Pancreas (tissue), 10 donors: ENCODE measurements around the gene CPN1. TPM values are rescaled to one million over a fixed set of nuclear protein-coding genes. Genes with fewer than 3 reads are reported as not detected.

Experiments
- ATAC-seq, 4 donors: fragments of 200-7000 bp; cut with Tn5 transposase; one replicate each; pipeline versions ENCODE4 v1.8.0 to v1.9.1; 2020; ENCODE audit warnings: mild to moderate bottlenecking in 4 of 4, moderate library complexity in 4 of 4
- DNase-seq, 6 donors: peaks; one replicate each; pipeline ENCODE4 v3.0.0-alpha.2; 2020
- FAIRE-seq: peaks from 2 replicates; lab custom pipeline; 2012; peaks lifted over from hg19 to GRCh38; lab: Jason Lieb, UNC
- H3K27ac ChIP-seq, 4 donors: fragments of 200-600 bp; sonication (generic); 1 replicate in 3 of 4; 2 replicates in 1 of 4; pipeline versions ENCODE4 v1.5.0 to v1.8.0; 2020
- H3K27me3 ChIP-seq, 4 donors: fragments of 200-600 bp; one replicate each; pipeline ENCODE4 v1.8.0; 2021
- H3K36me3 ChIP-seq, 3 donors: fragments of 200-600 bp; sonication (generic) in 1 of 3; one replicate each; pipeline versions ENCODE4 v1.5.0 to v1.8.0; 2020 to 2021
- H3K4me1 ChIP-seq, 3 donors: fragments of 200-600 bp; one replicate each; pipeline ENCODE4 v1.8.0; 2021
- H3K4me3 ChIP-seq, 4 donors: fragments of 200-600 bp; sonication (generic) in 2 of 4; one replicate each; pipeline versions ENCODE4 v1.5.0 to v1.8.0; 2020 to 2021
- H3K9me3 ChIP-seq, 4 donors: fragments of 200-600 bp; one replicate each; pipeline ENCODE4 v1.8.0; 2021
- WGBS, 2 donors: extraction: QIAGEN DNeasy Blood & Tissue Kit; methylation state at CpG; one replicate each; pipeline ENCODE4 v1.1.7; 2013; 5-methylcytosine and 5-hydroxymethylcytosine counted together
- intact Hi-C, 3 donors: fragments of 100-400 bp; cut with DNase I; formaldehyde crosslinking; loops; one replicate each; pipeline versions ENCODE4 v1.11.1 to v1.14.2; 2022
- polyA plus RNA-seq, 2 donors: library from polyadenylated mRNA; stranded (reverse); fragments of 200-250 nt; gene quantifications; one replicate each; pipeline ENCODE4 v1.2.3, GENCODE V29; 2013
- total RNA-seq, 6 donors: library from RNA; stranded (reverse); fragmentation: NEBNext Ultra II Directional in 4 of 6; extraction: Animal tissue kit (Norgen Biotek cat#: 25700) in 4 of 6; gene quantifications; one replicate each; pipeline versions ENCODE4 v1.2.1 to v1.2.4, GENCODE V29; 2021 to 2023
- TF ChIP-seq, protein P1 (sequence below), 4 donors: fragments of 200-600 bp; sonication (generic) in 3 of 4; IDR thresholded peaks; one replicate each; pipeline versions ENCODE4 v1.5.0 to v1.8.0; 2021; ENCODE audit warnings: antibody characterized with exemption in 4 of 4
- donor health status: healthy with polysubstance abuse.
- donor health status: DM: no; HTN: no; CAD: no; lungs with moderate emphysema.
- donor health status: DM: no; HTN: no; CAD: no.
- donor health status: control.
- donor health status: control.
- donor health status: Bipolar disorder and iron deficiency.
- donor health status: DM: yes; HTN: yes; CAD: no.
- donor health status: DM: no; HTN: no; CAD: no.
- donor health status: DM: no; HTN: no; CAD: no.
- donor health status: DM: yes; HTN: yes; CAD: no.

CPN1 gene
- total and polyA plus RNA-seq, 8 donors = 0.17 TPM; not detected in 7

GRCh38 chr10:100071529-100071928 is 10.1 kb downstream of the CPN1 start:
- TF ChIP-seq, protein P1, sequence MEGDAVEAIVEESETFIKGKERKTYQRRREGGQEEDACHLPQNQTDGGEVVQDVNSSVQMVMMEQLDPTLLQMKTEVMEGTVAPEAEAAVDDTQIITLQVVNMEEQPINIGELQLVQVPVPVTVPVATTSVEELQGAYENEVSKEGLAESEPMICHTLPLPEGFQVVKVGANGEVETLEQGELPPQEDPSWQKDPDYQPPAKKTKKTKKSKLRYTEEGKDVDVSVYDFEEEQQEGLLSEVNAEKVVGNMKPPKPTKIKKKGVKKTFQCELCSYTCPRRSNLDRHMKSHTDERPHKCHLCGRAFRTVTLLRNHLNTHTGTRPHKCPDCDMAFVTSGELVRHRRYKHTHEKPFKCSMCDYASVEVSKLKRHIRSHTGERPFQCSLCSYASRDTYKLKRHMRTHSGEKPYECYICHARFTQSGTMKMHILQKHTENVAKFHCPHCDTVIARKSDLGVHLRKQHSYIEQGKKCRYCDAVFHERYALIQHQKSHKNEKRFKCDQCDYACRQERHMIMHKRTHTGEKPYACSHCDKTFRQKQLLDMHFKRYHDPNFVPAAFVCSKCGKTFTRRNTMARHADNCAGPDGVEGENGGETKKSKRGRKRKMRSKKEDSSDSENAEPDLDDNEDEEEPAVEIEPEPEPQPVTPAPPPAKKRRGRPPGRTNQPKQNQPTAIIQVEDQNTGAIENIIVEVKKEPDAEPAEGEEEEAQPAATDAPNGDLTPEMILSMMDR (IDR thresholded peaks at IDR 0.05) = no peak
- 87 to 89% methylated on average over 2 of the region's 2 CpGs for WGBS, 2 donors
- intact Hi-C loops = no loop called here
- Histone ChIP-seq H3K4me3 (no peak overlapping the region), H3K27me3 (no peaks in the 10 kb centered on the region), H3K27ac (no peak overlapping the region), H3K9me3 (no peaks in the 10 kb centered on the region), H3K36me3 (no peaks in the 10 kb centered on the region), H3K4me1 (no peaks in the 10 kb centered on the region)
- FAIRE-seq (no peak), DNase-seq (no peak), ATAC-seq (no peak)

DNA sequence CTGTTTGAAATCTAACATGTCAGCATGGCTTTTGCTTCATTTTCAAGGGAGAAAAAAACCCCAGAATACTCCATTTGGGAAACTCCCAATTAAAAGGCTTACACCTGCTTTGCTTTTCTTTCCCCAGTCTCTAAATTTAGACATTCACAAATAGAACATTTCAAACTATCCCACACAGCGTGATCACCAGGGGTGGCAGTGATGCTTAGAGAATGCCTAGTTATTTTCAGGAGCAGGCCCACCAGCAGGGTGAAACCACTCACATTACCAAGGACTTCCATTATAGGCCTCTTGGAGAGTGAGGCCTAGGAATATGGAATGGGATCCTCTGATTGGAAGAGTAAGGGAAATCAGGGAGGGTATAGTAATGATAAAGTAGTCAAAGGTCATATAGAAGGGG is 14.2 kb downstream of the CPN1 start:
- WGBS, 2 donors = 89 to 97% methylated on average over 1 of the region's 1 CpG
- no peaks in the 10 kb centered on the region for H3K36me3 ChIP-seq
- H3K27ac ChIP-seq = no peak overlapping the region
- ATAC-seq = no peak
- H3K9me3 ChIP-seq = no peaks in the 10 kb centered on the region
- H3K4me1 ChIP-seq = no peaks in the 10 kb centered on the region
- H3K27me3 ChIP-seq = no peaks in the 10 kb centered on the region
- DNase-seq = no peak
- H3K4me3 ChIP-seq = no peak overlapping the region
- TF ChIP-seq, protein P1 (IDR thresholded peaks at IDR 0.05) = no peak
- intact Hi-C loops = no loop called here
- no peak for FAIRE-seq

DNA sequence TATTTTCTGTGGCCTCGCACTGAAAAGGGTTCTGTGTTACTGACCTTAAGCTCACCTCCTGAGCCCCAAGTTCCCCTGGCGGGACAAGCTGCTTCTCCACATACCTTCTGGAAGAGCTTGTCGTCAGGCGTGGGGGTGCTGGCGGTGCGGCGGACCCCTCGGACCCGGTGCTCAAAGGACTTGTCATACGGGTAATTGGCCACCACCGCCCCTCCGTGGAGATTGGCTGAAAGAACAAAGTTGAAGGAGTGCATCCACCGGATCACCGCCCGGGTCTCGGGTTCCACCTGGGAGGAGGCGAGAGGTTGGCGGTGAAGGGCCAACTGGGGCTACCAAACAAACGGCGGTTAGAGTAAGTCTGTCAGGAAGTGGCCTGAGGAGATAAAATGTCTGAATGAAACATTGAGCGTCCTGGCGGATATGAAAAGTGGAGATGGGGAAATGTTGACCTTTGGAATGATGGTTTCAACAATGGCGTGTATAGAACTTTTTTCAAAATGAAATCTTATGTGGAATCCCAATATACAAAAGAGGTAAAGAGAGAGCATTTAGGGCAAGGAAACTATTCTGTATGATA is 16.5 kb downstream of the CPN1 start:
- no peaks in the 10 kb centered on the region for H3K9me3 ChIP-seq
- peak in 1 of 6 donors; percentile 47 for DNase-seq
- TF ChIP-seq, protein P1 (IDR thresholded peaks at IDR 0.05) = no peak
- no peak for ATAC-seq
- H3K27ac ChIP-seq = no peak overlapping the region
- no peak overlapping the region for H3K4me3 ChIP-seq
- no peaks in the 10 kb centered on the region for H3K27me3 ChIP-seq
- intact Hi-C loops = no loop called here
- H3K36me3 ChIP-seq = no peaks in the 10 kb centered on the region
- no peaks in the 10 kb centered on the region for H3K4me1 ChIP-seq
- 64 to 67% methylated on average over 23 of the region's 23 CpGs for WGBS, 2 donors
- no peak for FAIRE-seq

DNA sequence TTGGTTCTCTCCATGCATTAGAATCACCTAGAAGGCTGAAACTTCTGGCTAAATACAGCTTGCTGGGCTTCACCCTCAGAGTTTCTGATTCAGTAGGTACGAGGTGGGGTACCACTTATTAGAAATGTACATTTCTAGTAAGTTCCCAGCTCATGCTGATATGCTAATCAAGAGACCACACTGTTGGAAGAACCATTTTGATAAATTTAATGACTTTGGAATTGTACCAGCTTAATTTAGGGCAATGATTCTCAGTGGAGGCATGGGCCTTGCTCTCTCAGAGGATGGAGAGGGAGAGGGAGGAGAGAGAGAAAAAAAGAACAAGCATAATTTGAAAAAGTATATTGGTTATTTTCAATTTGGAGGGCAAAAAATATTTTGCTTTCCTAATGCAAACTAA is 20.3 kb downstream of the CPN1 start:
- intact Hi-C loops = no loop called here
- DNase-seq = no peak
- Histone ChIP-seq H3K9me3 (no peaks in the 10 kb centered on the region), H3K27me3 (no peaks in the 10 kb centered on the region), H3K36me3 (no peaks in the 10 kb centered on the region), H3K4me1 (no peaks in the 10 kb centered on the region), H3K27ac (no peak overlapping the region), H3K4me3 (no peak overlapping the region)
- no peak for FAIRE-seq
- TF ChIP-seq, protein P1 (IDR thresholded peaks at IDR 0.05) = no peak
- ATAC-seq = no peak
- WGBS, 2 donors = 51 to 53% methylated on average over 1 of the region's 1 CpG

DNA sequence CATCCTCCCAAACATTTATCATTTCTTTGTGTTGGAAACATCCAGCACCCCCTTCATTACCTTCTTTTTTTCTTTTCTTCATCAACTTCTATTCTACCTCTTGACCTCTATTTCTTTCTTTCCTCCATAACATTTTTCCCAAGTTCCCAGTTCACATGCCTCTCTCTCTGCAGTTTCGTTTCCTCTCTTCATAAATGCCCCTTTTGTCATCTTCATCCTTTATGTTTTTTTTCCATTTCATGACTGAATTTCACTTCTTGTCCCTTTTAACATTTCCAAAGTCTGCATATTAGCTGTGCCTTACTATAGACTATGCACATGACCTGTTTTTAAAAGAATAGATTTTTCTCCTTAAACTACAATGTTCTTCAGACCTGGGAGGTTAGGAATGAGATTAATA is 23.7 kb downstream of the CPN1 start:
- Histone ChIP-seq H3K27me3 (no peaks in the 10 kb centered on the region), H3K4me1 (no peaks in the 10 kb centered on the region), H3K36me3 (no peaks in the 10 kb centered on the region), H3K27ac (no peak overlapping the region), H3K4me3 (no peak overlapping the region), H3K9me3 (no peaks in the 10 kb centered on the region)
- ATAC-seq (no peak), DNase-seq (no peak), FAIRE-seq (no peak)
- 42 to 60% methylated on average over 1 of the region's 1 CpG for WGBS, 2 donors
- intact Hi-C loops = no loop called here
- TF ChIP-seq, protein P1 (IDR thresholded peaks at IDR 0.05) = no peak
